ES-I3 (cell line): ENCODE measurements around the gene TECTA.

Source experiments
- H3K36me3 ChIP-seq: 2 replicates; pipeline ENCODE4 v1.6.1; 2013; ENCODE audit warnings: mild to moderate bottlenecking, low read length, control low read depth, moderate library complexity; ENCODE audit not compliant: insufficient read depth
- H3K4me1 ChIP-seq: 2 replicates; pipeline ENCODE4 v1.6.1; 2013; ENCODE audit warnings: mild to moderate bottlenecking, control low read depth, low read length; ENCODE audit not compliant: insufficient read depth
- H3K9ac ChIP-seq: 2 replicates; pipeline ENCODE4 v1.6.1; 2013; ENCODE audit warnings: low read depth, mild to moderate bottlenecking, low read length, moderate library complexity
- H3K9me3 ChIP-seq: 2 replicates; pipeline ENCODE4 v1.6.1; 2013; ENCODE audit warnings: mild to moderate bottlenecking, low read length, moderate library complexity; ENCODE audit not compliant: control insufficient read depth, insufficient read depth

TECTA gene

GRCh38 chr11:121127809-121128208 is 26.8 kb downstream of the TECTA start:
- no peaks in the 10 kb centered on the region for H3K4me1 ChIP-seq
- no peak overlapping the region for H3K9ac ChIP-seq
- no peaks in the 10 kb centered on the region; the same call in 1 of the 2 replicates for H3K36me3 ChIP-seq
- peaks cover 3% of the 10 kb centered on the region; the same call in 1 of the 2 replicates for H3K9me3 ChIP-seq

- no peak overlapping the region for H3K9ac ChIP-seq
- no peaks in the 10 kb centered on the region for H3K4me1 ChIP-seq
- H3K9me3 ChIP-seq: no peaks in the 10 kb centered on the region
- H3K36me3 ChIP-seq: no peaks in the 10 kb centered on the region; the same call in 1 of the 2 replicates
Measured at GRCh38 chr11:121129362-121130340, 28.6 kb downstream of the TECTA start.

- Histone ChIP-seq H3K4me1 (no peaks in the 10 kb centered on the region), H3K9ac (no peak overlapping the region), H3K36me3 (no peaks in the 10 kb centered on the region), H3K9me3 (no peaks in the 10 kb centered on the region)
Measured at GRCh38 chr11:121131656-121132055, 30.6 kb downstream of the TECTA start.

GRCh38 chr11:121132211-121132976 is 31.4 kb downstream of the TECTA start:
- Histone ChIP-seq H3K9ac (no peak overlapping the region), H3K36me3 (no peaks in the 10 kb centered on the region), H3K4me1 (no peaks in the 10 kb centered on the region), H3K9me3 (no peaks in the 10 kb centered on the region)

- Histone ChIP-seq H3K9me3 (no peaks in the 10 kb centered on the region), H3K9ac (no peak overlapping the region), H3K36me3 (no peaks in the 10 kb centered on the region), H3K4me1 (no peaks in the 10 kb centered on the region)
Measured at GRCh38 chr11:121134741-121135312, 33.8 kb downstream of the TECTA start.

GRCh38 chr11:121137005-121137404 is 36.0 kb downstream of the TECTA start:
- H3K4me1 ChIP-seq: no peaks in the 10 kb centered on the region
- no peaks in the 10 kb centered on the region for H3K36me3 ChIP-seq
- H3K9me3 ChIP-seq: no peaks in the 10 kb centered on the region
- no peak overlapping the region for H3K9ac ChIP-seq

GRCh38 chr11:121138259-121138658 is 37.2 kb downstream of the TECTA start:
- no peaks in the 10 kb centered on the region for H3K4me1 ChIP-seq
- H3K36me3 ChIP-seq: no peaks in the 10 kb centered on the region
- H3K9ac ChIP-seq: no peak overlapping the region
- H3K9me3 ChIP-seq: no peaks in the 10 kb centered on the region

- H3K36me3 ChIP-seq: no peaks in the 10 kb centered on the region
Measured at GRCh38 chr11:121140369-121140768, 39.3 kb downstream of the TECTA start.

GRCh38 chr11:121141066-121141465 is 40.0 kb downstream of the TECTA start:
- no peaks in the 10 kb centered on the region for H3K9me3 ChIP-seq
- H3K9ac ChIP-seq: no peak overlapping the region

More at GRCh38 chr11:121140369-121140768, 39.3 kb downstream of the TECTA start:
- H3K9ac ChIP-seq: no peak overlapping the region
- H3K9me3 ChIP-seq: no peaks in the 10 kb centered on the region
- H3K4me1 ChIP-seq: no peaks in the 10 kb centered on the region

GRCh38 chr11:121143921-121144320 is 42.9 kb downstream of the TECTA start:
- Histone ChIP-seq H3K36me3 (no peaks in the 10 kb centered on the region), H3K4me1 (no peaks in the 10 kb centered on the region), H3K9me3 (no peaks in the 10 kb centered on the region), H3K9ac (no peak overlapping the region)

More at GRCh38 chr11:121141066-121141465, 40.0 kb downstream of the TECTA start:
- H3K4me1 ChIP-seq: no peaks in the 10 kb centered on the region
- H3K36me3 ChIP-seq: no peaks in the 10 kb centered on the region

GRCh38 chr11:121144723-121145122 is 43.7 kb downstream of the TECTA start:
- Histone ChIP-seq H3K9ac (no peak overlapping the region), H3K36me3 (no peaks in the 10 kb centered on the region), H3K9me3 (no peaks in the 10 kb centered on the region), H3K4me1 (no peaks in the 10 kb centered on the region)

- Histone ChIP-seq H3K4me1 (no peaks in the 10 kb centered on the region), H3K36me3 (no peaks in the 10 kb centered on the region), H3K9ac (no peak overlapping the region), H3K9me3 (no peaks in the 10 kb centered on the region)
Measured at GRCh38 chr11:121145826-121146225, 44.8 kb downstream of the TECTA start.

- Histone ChIP-seq H3K36me3 (no peaks in the 10 kb centered on the region), H3K4me1 (no peaks in the 10 kb centered on the region), H3K9ac (no peak overlapping the region), H3K9me3 (no peaks in the 10 kb centered on the region)
Measured at GRCh38 chr11:121149116-121149515, 48.1 kb downstream of the TECTA start.

GRCh38 chr11:121151207-121151688 is 50.2 kb downstream of the TECTA start:
- H3K36me3 ChIP-seq: no peaks in the 10 kb centered on the region
- no peak overlapping the region for H3K9ac ChIP-seq
- no peaks in the 10 kb centered on the region for H3K9me3 ChIP-seq
- H3K4me1 ChIP-seq: no peaks in the 10 kb centered on the region
